K562 (cell line): Measurements from ENCODE around the gene WEE1. TPM values are rescaled to one million over a fixed set of nuclear protein-coding genes. Genes with fewer than 3 reads are reported as not detected.
"Not testable (repeated sequence)": the region's sequence is repeated elsewhere in the genome, so short reads cannot be mapped to it uniquely, and the experiment has no call there.

ENCODE experiments used
- ATAC-seq: fragments of 200-7000 bp; cut with Tn5 transposase; 3 replicates; pipeline ENCODE4 v1.9.1; 2020; ENCODE audit warnings: moderate library complexity
- BruUV-seq: library from RNA; stranded (reverse); fragments of 400-500 nt; replicated peaks from 2 replicates; lab custom pipeline; 2021; lab: Mats Ljungman, UMichigan
- CTCF ChIA-PET: fragments of 300-600 bp; formaldehyde crosslinking; extraction: SDS; loops from one replicate; lab custom pipeline; 2021; ENCODE audit warnings: low intra/inter-chr PET ratio; lab: Yijun Ruan, JAX
- POLR2A ChIA-PET: fragments of 300-600, 350-650 bp; sonication (Branson Sonifier 250); formaldehyde crosslinking; extraction: SDS; loops from one replicate; lab custom pipeline; 2021; ENCODE audit warnings: antibody characterized with exemption, inconsistent platforms; lab: Yijun Ruan, JAX
- DNase-seq, 4 experiments: peaks; one replicate each; pipeline versions ENCODE4 v3.0.0 to v3.0.0-alpha.2; 2011 to 2018; ENCODE audit warnings: low spot score in 3 of 4, mixed read lengths in 3 of 4; ENCODE audit errors: extremely low read depth in 1 of 4
- FAIRE-seq: peaks from 2 replicates; lab custom pipeline; 2011; peaks lifted over from hg19 to GRCh38; lab: Jason Lieb, UNC
- H2AFZ ChIP-seq: 2 replicates; pipeline ENCODE4 v1.6.0; 2011; ENCODE audit warnings: low read depth, low read length, control low read depth, inconsistent platforms
- H3K27ac ChIP-seq: fragments of 200-600 bp; 3 replicates; pipeline ENCODE4 v1.8.0; 2011; ENCODE audit warnings: low read depth, mild to moderate bottlenecking, control low read depth, inconsistent platforms, low read length, moderate library complexity, mixed read lengths; ENCODE audit errors: extremely low read depth
- H3K27me3 ChIP-seq, 2 experiments: fragments of 300-600 bp in 1 of 2; 2 replicates in 1 of 2; 3 replicates in 1 of 2; pipeline versions ENCODE4 v1.6.0 to v1.8.0; 2011; ENCODE audit warnings: inconsistent platforms in 2 of 2, low read length in 2 of 2, mild to moderate bottlenecking in 1 of 2, mixed read lengths in 1 of 2, moderate library complexity in 1 of 2; ENCODE audit not compliant: control insufficient read depth in 2 of 2, insufficient read depth in 2 of 2
- H3K36me3 ChIP-seq: fragments of 300-600 bp; 3 replicates; pipeline ENCODE4 v1.8.0; 2011; ENCODE audit warnings: mild to moderate bottlenecking, low read length, inconsistent platforms; ENCODE audit not compliant: control insufficient read depth, insufficient read depth
- H3K4me1 ChIP-seq, 2 experiments: fragments of 200-600 bp in 1 of 2; replicated peaks in 1 of 2; 2 replicates in 1 of 2; 3 replicates in 1 of 2; pipeline versions ENCODE4 v1.5.1 to v1.8.0; 2011; ENCODE audit warnings: inconsistent platforms in 2 of 2, low read length in 2 of 2, mild to moderate bottlenecking in 1 of 2, mixed read lengths in 1 of 2, moderate library complexity in 1 of 2; ENCODE audit not compliant: control insufficient read depth in 2 of 2, insufficient read depth in 2 of 2
- H3K4me2 ChIP-seq: 2 replicates; pipeline ENCODE4 v1.6.1; 2011; ENCODE audit warnings: low read length, control low read depth, inconsistent platforms, mixed read lengths; ENCODE audit not compliant: insufficient read depth
- H3K4me3 ChIP-seq: fragments of 200-600 bp; sonication (generic), shearing (Covaris generic); 2 replicates; pipeline ENCODE4 v1.5.1; 2016; ENCODE audit warnings: control low read depth, inconsistent platforms
- H3K79me2 ChIP-seq: fragments of 200-600 bp; 3 replicates; pipeline ENCODE4 v1.8.0; 2011; ENCODE audit warnings: low read length, inconsistent platforms; ENCODE audit not compliant: control insufficient read depth, insufficient read depth
- H3K9ac ChIP-seq, 2 experiments: 2 replicates each; pipeline versions ENCODE4 v1.6.0 to v1.6.1; 2011; ENCODE audit warnings: low read depth in 2 of 2, low read length in 2 of 2, control low read depth in 1 of 2, inconsistent platforms in 1 of 2, mild to moderate bottlenecking in 1 of 2, mixed read lengths in 1 of 2; ENCODE audit not compliant: insufficient read depth in 1 of 2
- H3K9me1 ChIP-seq: one replicate; pipeline ENCODE4 v1.6.0; 2011; ENCODE audit warnings: inconsistent platforms, mild to moderate bottlenecking, low read length, moderate library complexity; ENCODE audit not compliant: control insufficient read depth, insufficient read depth
- H3K9me3 ChIP-seq: replicated peaks from 2 replicates; pipeline ENCODE4 v1.5.1; 2011; ENCODE audit warnings: low read depth, low read length, inconsistent platforms; ENCODE audit not compliant: control insufficient read depth, insufficient read depth
- H4K20me1 ChIP-seq: replicated peaks from 2 replicates; pipeline ENCODE4 v1.6.1; 2011; ENCODE audit warnings: low read length, inconsistent platforms, mixed read lengths; ENCODE audit not compliant: control insufficient read depth, insufficient read depth
- ERF ChIP-seq: fragments of 450-650 bp; formaldehyde crosslinking; IDR thresholded peaks from 2 replicates; pipeline ENCODE4 v1.4.0; 2020; ENCODE audit warnings: mild to moderate bottlenecking, mixed read lengths
- EWSR1 ChIP-seq: fragments of 450-650 bp; IDR thresholded peaks from 2 replicates; pipeline ENCODE4 v1.6.1; 2018; ENCODE audit warnings: borderline replicate concordance, mild to moderate bottlenecking, low read depth, moderate library complexity; ENCODE audit not compliant: partially characterized antibody
- KHSRP ChIP-seq: fragments of 450-650 bp; IDR thresholded peaks from 2 replicates; pipeline ENCODE4 v1.6.1; 2017
- MTA3 ChIP-seq: fragments of 450-650 bp; formaldehyde crosslinking; IDR thresholded peaks from 2 replicates; pipeline ENCODE4 v1.6.1; 2017; ENCODE audit warnings: mild to moderate bottlenecking, borderline replicate concordance
- POLR2B ChIP-seq: fragments of 450-650 bp; IDR thresholded peaks from 2 replicates; pipeline ENCODE4 v1.6.1; 2018; ENCODE audit warnings: low read depth; ENCODE audit not compliant: partially characterized antibody
- PRDM10 ChIP-seq: fragments of 450-650 bp; IDR thresholded peaks from 2 replicates; pipeline ENCODE4 v1.6.1; 2018; ENCODE audit not compliant: partially characterized antibody
- SMAD4 ChIP-seq: fragments of 250-450 bp; sonication (Bioruptor Pico); conservative IDR thresholded peaks from 2 replicates; pipeline ENCODE4 v1.8.0; 2021; ENCODE audit warnings: inconsistent platforms, mild to moderate bottlenecking, moderate library complexity
- WGBS: fragments of 100-300 bp; shearing (Covaris generic); methylation state at CpG from one replicate; pipeline ENCODE4 v1.1.6; 2016; ENCODE audit warnings: low coverage, mixed read lengths; ENCODE audit not compliant: insufficient coverage; ENCODE audit errors: missing lambda C conversion rate; 5-methylcytosine and 5-hydroxymethylcytosine counted together
- in situ Hi-C: fragments of 300-500 bp; cut with MboI; formaldehyde crosslinking; loops from 4 replicates; pipeline ENCODE4 v1.15.0; 2018; ENCODE audit warnings: inconsistent platforms, mixed read lengths
- intact Hi-C: fragments of 100-400 bp; cut with micrococcal nuclease; formaldehyde crosslinking; loops from 2 replicates; pipeline ENCODE4 v1.14.2; 2022
- polyA plus RNA-seq, 8 experiments: library from polyadenylated mRNA; depleted of rRNA in 4 of 8; stranded (reverse) in 5 of 8; unstranded in 3 of 8; fragments of >200 nt; fragmentation: Nextera tagmentation in 2 of 8; fragmentation: Illumina TruSeq in 1 of 8; extraction: Ambion mirVana in 2 of 8; extraction: Trizol in 1 of 8; gene quantifications; 2 replicates each; pipeline versions ENCODE4 v1.2.1 to v1.2.3, GENCODE V29; 2011 to 2014; ENCODE audit warnings: inconsistent platforms in 1 of 8, missing spikeins in 1 of 8
- total RNA-seq, 7 experiments: library from RNA; depleted of rRNA in 6 of 7; stranded (reverse); fragments of >200 nt in 6 of 7; fragmentation: Illumina TruSeq in 2 of 7; extraction: Trizol in 2 of 7; gene quantifications; 2 replicates each; pipeline versions ENCODE4 v1.2.1 to v1.2.3, GENCODE V29; 2011 to 2021; ENCODE audit warnings: low replicate concordance in 1 of 7
- TF ChIP-seq, protein P1 (sequence below): sonication (generic); formaldehyde crosslinking; IDR thresholded peaks from 2 replicates; pipeline ENCODE4 v1.8.0; 2022; ENCODE audit warnings: missing genetic modification reagents, mild to moderate bottlenecking, borderline replicate concordance

WEE1 gene
- total and polyA plus RNA-seq, 9 of the 15 experiments (the other 6 are each of a cell fraction or from before 2014, with no cell fraction given) = 21.9 to 99.0 (median 67.4) TPM

DNA sequence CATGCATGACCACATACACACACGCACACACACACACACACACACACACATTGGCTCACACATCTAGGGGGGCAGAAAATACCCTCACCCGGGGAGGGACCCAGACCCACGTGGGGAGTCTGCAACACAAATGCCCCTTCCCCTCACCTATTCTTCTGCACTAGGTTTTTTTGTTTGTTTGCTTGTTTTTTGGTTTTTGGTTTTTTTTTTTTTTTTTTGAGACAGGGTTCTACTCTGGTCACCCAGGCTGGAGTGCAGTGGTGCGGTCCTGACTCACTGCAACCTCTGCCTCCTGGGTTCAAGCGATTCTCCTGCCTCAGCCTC lies 28.4 kb downstream of the WEE1 start:
- Histone ChIP-seq H3K36me3 (no peaks in the 10 kb centered on the region), H3K9me1 (no peaks in the 10 kb centered on the region), H3K9me3 (no peaks in the 10 kb centered on the region), H3K4me3 (no peak overlapping the region), H2AFZ (peak overlapping the region; percentile 92; the same call in 1 of the 2 replicates), H3K4me1 (peaks cover 13 to 14% of the 10 kb centered on the region in 2 experiments), H3K79me2 (no peaks in the 10 kb centered on the region), H3K27ac (no peak overlapping the region), H3K4me2 (peak overlapping the region; percentile 27; the same call in 1 of the 2 replicates), H4K20me1 (no peaks in the 10 kb centered on the region), H3K9ac (peak overlapping the region in 1 of 2 experiments; percentile 14; a peak in 1 of 4 replicates), H3K27me3 (no peaks in the 10 kb centered on the region)
- no peak for ATAC-seq
- intact Hi-C loops (no loop called here), in situ Hi-C loops (no loop called here)
- CTCF ChIA-PET = no interaction called here
- no peak for FAIRE-seq
- DNase-seq = no peak
- TF ChIP-seq PRDM10 = peak; percentile 55
- no peak for TF ChIP-seq KHSRP
- no peak for TF ChIP-seq POLR2B
- no peak for TF ChIP-seq MTA3
- no peak for TF ChIP-seq EWSR1
- no peak for TF ChIP-seq ERF
- TF ChIP-seq SMAD4 = no peak
- TF ChIP-seq, protein P1, sequence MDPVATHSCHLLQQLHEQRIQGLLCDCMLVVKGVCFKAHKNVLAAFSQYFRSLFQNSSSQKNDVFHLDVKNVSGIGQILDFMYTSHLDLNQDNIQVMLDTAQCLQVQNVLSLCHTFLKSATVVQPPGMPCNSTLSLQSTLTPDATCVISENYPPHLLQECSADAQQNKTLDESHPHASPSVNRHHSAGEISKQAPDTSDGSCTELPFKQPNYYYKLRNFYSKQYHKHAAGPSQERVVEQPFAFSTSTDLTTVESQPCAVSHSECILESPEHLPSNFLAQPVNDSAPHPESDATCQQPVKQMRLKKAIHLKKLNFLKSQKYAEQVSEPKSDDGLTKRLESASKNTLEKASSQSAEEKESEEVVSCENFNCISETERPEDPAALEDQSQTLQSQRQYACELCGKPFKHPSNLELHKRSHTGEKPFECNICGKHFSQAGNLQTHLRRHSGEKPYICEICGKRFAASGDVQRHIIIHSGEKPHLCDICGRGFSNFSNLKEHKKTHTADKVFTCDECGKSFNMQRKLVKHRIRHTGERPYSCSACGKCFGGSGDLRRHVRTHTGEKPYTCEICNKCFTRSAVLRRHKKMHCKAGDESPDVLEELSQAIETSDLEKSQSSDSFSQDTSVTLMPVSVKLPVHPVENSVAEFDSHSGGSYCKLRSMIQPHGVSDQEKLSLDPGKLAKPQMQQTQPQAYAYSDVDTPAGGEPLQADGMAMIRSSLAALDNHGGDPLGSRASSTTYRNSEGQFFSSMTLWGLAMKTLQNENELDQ (CRISPR knock-in tag) = no peak
- POLR2A ChIA-PET = interaction anchor here (1.1 to 2.0 kb wide), 4 partner anchors 9 to 18 kb away, joined by 3 to 11 read pairs (median 6); no protein-coding TSS in a partner anchor
- 61% methylated on average over 5 of the region's 5 CpGs for WGBS
- no TSS peak for BruUV-seq

DNA sequence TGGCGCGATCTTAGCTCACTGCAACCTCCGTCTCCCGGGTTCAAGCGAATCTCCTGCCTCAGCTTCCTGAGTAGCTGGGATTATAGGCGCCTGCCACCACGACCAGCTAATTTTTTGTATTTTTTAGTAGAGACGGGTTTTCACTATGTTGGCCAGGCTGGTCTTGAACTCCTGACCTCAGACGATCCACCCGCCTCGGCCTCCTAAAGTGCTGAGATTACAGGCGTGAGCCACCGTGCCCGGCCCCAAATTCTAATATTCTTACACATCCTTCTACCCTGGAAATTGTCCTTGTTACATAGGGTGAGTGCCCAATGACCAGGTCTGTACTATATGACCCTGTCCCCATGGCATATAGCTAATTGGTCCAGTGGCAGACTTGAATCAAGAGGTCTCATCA lies 29.7 kb downstream of the WEE1 start:
- WGBS = 83% methylated on average over 13 of the region's 14 CpGs
- H3K4me3 ChIP-seq, H3K9me1 ChIP-seq, H3K27me3 ChIP-seq, DNase-seq, H3K9ac ChIP-seq, H3K36me3 ChIP-seq, in situ Hi-C loops, CTCF ChIA-PET, H3K9me3 ChIP-seq, H3K79me2 ChIP-seq, H3K27ac ChIP-seq, intact Hi-C loops, H4K20me1 ChIP-seq, H3K4me2 ChIP-seq, ATAC-seq, BruUV-seq, FAIRE-seq, H2AFZ ChIP-seq: not testable (repeated sequence)
- POLR2A ChIA-PET = interaction anchor here (0.6 to 1.6 kb wide), 4 partner anchors 9 to 826 kb away, joined by 3 to 8 read pairs (median 4); no protein-coding TSS in a partner anchor
- peaks cover 14% of the 10 kb centered on the region in 2 experiments for H3K4me1 ChIP-seq
